ENCODE results near the gene PLPPR3. TPM values are rescaled to one million over a fixed set of nuclear protein-coding genes. Genes with fewer than 3 reads are reported as not detected.

PLPPR3 gene
- total and polyA plus RNA-seq, 9 of the 15 experiments (the other 6 are each of a cell fraction or from before 2014, with no cell fraction given): 0.01 to 48.2 (median 8.6) TPM

DNA sequence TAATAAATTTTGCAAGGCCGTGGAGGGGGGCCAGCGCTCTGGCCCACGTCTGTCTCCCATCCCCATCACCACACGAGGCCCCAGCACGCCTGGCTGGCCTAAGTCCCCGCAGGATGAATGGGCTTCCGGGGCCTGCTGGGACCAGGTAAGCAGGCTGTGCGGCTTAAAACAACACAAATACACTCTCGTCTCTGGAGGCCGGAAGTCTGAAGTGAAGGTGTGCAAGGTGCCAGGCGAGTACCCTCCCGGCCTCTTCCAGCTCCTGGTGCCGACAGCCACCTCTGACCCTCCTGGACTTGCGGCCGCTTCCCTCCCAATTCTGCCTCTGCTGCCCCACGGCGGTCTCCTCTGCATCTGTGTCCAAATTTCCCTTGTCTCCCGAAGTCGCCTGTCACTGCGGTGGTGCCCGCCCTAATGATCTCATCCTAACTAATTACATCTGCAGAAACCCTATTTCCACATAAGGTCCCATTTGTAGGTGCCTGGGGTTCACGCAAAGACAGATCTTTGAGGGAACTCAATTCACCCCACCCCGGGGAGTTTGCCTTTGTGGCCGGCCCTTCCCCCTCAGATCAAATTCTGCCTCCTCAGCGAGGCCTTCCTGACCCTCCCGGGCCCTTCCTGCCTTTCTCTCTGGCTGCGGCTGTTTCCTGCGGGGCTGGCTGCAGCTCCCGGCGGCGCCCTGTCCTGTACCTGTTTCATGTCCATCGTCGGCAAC lies 32.6 kb downstream of the PLPPR3 start (continued):
- TF ChIP-seq PREB (CRISPR knock-in tag; IDR thresholded peaks at IDR 0.05) (no peak), RB1 (IDR thresholded peaks at IDR 0.05; ENCODE audit: low read depth) (no peak), ZNF507 (tag; conservative IDR thresholded peaks at IDR 0.05) (no peak), ZNF766 (CRISPR knock-in tag; conservative IDR thresholded peaks at IDR 0.05) (peak; percentile 68; the same call in 1 of the 2 replicates), ZEB2 (IDR thresholded peaks at IDR 0.05) (no peak), TEAD1 (CRISPR knock-in tag; IDR thresholded peaks at IDR 0.05) (no peak), BRD4 (IDR thresholded peaks at IDR 0.05) (peak; percentile 79; the same call in 1 of the 2 replicates), CREB1 (IDR thresholded peaks at IDR 0.05) (no peak), CREB1 (CRISPR knock-in tag; IDR thresholded peaks at IDR 0.05) (no peak), U2AF1 (optimal IDR thresholded peaks at IDR 0.05; ENCODE audit: low read depth, low read length) (no peak), IFI16 (CRISPR knock-in tag; IDR thresholded peaks at IDR 0.05) (no peak), SMARCA4 (IDR thresholded peaks at IDR 0.05) (0 out of 2 replicates have a peak, but pooled peaks have one; percentile 23), NR2C1 (IDR thresholded peaks at IDR 0.05) (peak; percentile 54), NR2C1 (tag; IDR thresholded peaks at IDR 0.05) (peak; percentile 71), LEF1 (IDR thresholded peaks at IDR 0.05) (no peak), MEIS2 (IDR thresholded peaks at IDR 0.05; ENCODE audit: partially characterized antibody) (peak; percentile 44), CCNT2 (IDR thresholded peaks at IDR 0.05; ENCODE audit: borderline replicate concordance, extremely low read depth, insufficient read length, low read depth, low read length) (peak; percentile 23), MLLT1 (IDR thresholded peaks at IDR 0.05) (peak in 1 of 2 experiments; percentile 21; a peak in 1 of 4 replicates), CXXC5 (CRISPR knock-in tag; IDR thresholded peaks at IDR 0.05) (peak; percentile 51; the same call in 1 of the 2 replicates), RFX7 (CRISPR knock-in tag; IDR thresholded peaks at IDR 0.05) (no peak), PKNOX1 (IDR thresholded peaks at IDR 0.05) (peak; percentile 64), MCM3 (IDR thresholded peaks at IDR 0.05) (no peak), ZNF197 (CRISPR knock-in tag; IDR thresholded peaks at IDR 0.05; ENCODE audit: low read depth) (no peak), PHF8 (IDR thresholded peaks at IDR 0.05; ENCODE audit: borderline replicate concordance, low read length) (peak; percentile 21; the same call in 1 of the 2 replicates)

Data from K562 (cell line).